ENCODE measurements around the gene SPOCK3.
"Not testable (repeated sequence)": the region's sequence is repeated elsewhere in the genome, so short reads cannot be mapped to it uniquely, and the experiment has no call there.

The SPOCK3 gene

DNA sequence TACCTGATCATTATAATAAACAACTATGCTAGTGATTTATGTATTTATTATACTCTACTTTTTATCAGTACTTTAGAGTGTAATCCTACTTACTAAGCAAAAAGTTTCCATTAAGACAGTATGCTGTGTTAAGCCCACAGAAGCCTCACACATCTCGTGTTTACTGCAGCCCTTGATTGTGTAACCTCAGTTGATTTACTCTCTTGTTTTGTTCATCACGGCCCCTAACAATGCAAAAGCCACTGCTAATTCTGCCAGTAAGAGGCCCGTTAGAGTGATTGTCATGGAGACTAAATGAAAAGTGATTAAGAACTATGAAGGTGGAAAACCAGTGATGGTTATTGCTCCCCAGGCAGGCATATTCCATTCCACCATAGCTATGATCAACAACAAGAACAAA lies 436.2 kb downstream of the SPOCK3 start:
- DNase-seq: no peak

DNA sequence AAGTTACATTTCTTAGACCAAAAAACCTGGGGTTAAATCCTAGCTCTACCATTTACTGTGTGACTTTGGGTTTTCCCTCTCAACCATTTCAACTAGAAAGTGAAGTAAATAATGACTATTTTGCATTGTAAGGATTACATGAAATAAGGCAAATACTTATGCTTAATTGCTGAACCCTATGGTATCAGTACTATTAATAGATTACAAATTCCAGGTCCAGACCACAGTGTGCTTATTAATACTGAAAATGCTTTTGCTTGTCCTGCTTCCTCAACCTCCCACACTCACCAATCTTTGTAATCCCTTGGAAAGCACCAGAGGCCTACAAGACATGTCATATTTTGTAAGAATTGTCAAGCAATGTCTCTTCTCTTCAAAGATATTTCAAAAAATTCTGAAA lies 456.5 kb downstream of the SPOCK3 start:
- no peak for DNase-seq

DNA sequence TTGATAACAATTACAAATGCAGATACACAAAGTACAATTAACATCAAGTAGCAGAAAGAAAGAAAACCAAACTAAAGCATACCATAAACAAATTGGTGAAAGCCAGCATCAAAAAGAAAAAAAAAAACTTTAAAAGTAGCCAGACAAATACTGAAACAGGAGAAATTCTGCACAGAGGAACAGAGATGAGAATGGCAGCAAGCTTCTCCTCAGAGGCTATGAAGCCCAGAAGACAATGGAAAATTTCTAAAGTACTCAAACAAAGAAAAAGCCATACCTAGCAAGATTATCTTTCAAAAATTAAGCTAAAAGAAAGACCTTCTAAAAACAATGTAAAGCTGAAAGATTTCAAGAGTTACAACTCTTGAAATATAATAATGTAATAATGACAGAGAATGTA lies 471.3 kb downstream of the SPOCK3 start:
- no peak for DNase-seq

GRCh38 chr4:166741742-166742141 lies 492.6 kb downstream of the SPOCK3 start:
- no peak for DNase-seq

DNA sequence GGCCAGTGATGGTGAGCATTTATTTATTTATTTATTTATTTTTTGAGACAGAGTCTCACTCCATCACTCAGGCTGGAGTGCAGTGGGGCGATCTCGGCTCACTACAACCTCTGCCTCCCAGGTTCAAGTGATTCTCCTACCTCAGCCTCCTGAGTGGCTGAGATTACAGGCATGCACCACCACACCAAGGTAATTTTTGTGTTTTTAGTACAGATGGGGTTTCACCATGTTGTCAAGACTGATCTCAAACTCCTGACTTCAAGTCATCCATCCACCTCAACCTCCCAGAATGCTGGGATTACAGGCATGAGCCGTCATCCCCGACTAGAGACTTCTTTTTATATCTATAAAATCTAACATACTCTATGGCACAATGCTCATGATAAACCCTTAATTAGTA lies 495.1 kb downstream of the SPOCK3 start:
- DNase-seq: not testable (repeated sequence)

DNA sequence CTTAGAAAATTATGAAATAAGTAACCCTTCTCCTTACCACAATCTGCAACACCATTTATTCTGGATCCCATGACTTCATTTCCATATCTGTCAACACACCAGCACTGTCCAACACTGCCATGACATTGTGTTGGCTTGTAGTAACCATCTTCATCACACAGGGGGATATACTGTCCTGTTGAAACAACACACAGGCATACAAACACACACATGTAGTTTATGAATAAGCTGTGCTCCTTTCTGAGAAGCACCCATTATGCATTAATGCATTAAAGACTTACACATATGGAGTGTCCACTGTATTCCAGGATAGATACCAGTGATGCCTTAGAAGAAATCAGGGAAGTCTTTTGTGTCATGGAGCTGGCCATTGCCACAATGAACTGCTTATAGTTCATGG lies 496.9 kb downstream of the SPOCK3 start:
- no peak for DNase-seq

- no peak for DNase-seq
Measured at GRCh38 chr4:166735553-166735952, 498.7 kb downstream of the SPOCK3 start.

DNA sequence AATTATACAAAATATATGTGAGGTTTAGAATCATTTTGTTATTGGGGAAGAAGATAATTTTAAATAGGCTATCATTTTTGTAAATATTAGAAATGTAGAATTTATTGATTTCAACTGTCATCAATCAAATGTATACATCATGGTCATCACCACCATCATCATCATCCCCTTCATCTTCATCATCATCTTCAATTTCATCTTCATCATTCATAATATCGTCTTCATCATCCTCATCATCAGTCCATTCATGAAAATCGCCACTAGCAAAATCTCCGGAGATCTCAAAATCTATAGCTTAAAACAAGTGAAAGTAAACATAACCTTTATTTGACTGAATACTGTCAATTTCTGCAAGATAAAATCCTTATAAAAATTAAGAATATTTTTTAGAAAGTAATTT lies 499.5 kb downstream of the SPOCK3 start:
- no peak for DNase-seq

- DNase-seq: no peak
Measured at GRCh38 chr4:166733686-166734085, 500.6 kb downstream of the SPOCK3 start.

DNA sequence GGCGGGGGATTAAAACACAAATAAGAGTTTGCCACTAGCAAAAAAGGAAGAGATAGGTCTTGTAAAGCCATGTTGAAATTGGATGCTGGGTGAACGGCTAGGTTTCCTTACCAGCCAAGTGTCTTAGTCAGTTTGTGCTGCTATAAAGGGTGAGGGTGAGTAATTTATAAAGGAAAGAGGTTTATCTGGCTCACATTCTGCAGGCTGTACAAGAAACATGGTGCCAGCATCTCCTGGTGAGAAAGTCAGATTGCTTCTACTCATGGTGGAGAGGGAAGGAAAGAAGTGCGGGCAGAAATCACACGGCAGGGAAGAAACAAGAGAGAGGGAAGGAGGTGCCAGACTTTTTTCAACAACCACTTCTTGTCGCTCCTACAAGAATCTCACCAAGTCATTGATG lies 507.5 kb downstream of the SPOCK3 start:
- no peak for DNase-seq

- DNase-seq: no peak
Measured at GRCh38 chr4:166724369-166724768, 509.9 kb downstream of the SPOCK3 start.

DNA sequence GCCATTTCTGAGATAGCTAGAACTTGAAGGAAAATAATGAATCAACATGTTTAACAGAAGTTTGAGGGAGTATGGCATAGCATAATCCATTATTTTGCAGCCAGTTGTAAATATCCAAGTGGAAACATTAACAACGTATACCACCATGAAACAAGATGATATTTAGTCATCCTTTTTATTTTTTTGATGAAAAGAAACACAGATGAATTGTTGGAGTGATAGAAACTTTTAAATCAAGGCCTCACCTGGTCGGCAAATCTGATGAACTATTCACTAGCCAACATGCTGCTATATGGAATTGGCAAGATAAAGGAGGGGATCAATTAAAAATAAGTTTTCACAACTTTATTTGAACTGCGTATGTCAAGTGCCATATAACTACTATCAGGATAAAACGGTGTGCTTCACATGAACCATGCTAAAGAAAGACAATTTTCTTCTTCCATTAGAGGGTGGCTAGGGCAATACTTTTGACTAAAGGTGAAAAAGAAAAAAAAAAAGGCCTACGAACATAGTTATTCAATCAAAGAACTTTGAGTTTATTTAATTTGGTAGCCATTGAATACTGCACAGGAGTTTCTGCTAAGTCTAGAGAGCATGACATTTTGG lies 510.7 kb downstream of the SPOCK3 start:
- no peak for DNase-seq

DNA sequence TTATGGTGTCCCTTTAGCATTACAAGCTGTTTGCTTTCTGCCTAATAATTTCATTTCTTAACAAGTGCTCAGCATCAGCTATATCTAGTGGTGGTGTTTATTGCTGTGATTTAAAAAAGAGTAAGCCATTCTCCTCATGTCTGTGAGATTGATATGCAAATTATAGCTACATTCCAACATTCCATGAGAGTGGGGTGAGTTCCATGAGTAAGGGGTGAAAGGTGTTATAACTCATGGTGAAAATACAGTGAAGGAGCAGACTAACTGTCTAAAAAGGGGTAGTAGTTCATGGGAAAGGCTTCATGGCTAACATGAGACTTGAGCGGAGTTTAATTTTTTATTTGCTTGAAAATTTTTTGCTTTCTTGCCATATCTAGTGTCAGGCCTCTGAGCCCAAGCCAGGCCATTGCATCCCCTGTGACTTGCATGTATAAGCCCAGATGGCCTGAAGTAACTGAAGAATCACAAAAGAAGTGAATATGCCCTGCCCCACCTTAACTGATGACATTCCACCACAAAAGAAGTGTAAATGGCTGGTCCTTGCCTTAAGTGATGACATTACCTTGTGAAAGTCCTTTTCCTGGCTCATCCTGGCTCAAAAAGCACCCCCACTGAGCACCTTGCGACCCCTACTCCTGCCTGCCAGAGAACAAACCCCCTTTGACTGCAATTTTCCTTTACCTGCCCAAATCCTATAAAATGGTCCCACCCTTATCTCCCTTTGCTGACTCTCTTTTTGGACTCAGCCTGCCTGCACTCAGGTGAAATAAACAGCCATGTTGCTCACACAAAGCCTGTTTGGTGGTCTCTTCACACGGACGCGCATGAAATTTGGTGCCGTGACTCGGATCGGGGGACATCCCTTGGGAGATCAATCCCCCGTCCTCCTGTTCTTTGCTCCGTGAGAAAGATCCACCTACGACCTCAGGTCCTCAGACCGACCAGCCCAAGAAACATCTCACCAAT lies 518.3 kb downstream of the SPOCK3 start:
- not testable (repeated sequence) for DNase-seq

GRCh38 chr4:166700592-166700991 lies 533.7 kb downstream of the SPOCK3 start:
- no peak for DNase-seq

GRCh38 chr4:166688835-166689234 lies 545.5 kb downstream of the SPOCK3 start:
- DNase-seq: no peak

DNA sequence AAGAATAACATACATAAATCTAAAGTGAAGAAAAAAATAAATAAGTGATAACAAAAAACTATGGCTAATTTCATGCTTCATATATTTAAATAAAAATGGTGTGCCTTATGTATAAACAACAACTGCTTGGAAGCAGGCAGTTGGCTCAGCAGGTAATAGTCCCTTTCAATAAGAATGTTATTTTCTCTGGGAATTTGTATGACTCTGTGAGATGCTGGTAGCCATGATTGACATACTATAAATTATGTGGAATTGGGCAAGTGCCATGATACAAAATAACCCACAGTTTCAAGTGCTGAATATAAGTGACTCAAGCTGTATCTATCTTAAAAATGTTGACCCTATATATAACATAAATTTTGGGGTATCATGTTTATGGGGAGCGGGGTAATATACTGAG lies 546.5 kb downstream of the SPOCK3 start:
- no peak for DNase-seq

All from left hindlimb (tissue), 1 donor.